SK-N-SH (cell line): Measurements from ENCODE around the gene TMEM107.

ENCODE experiments used
- EZH2phosphoT487 ChIP-seq: fragments of 200-600 bp; sonication (generic); IDR thresholded peaks from 2 replicates; pipeline ENCODE4 v1.6.1; 2017; ENCODE audit warnings: low read depth, mixed run types, mild to moderate bottlenecking, antibody characterized with exemption, moderate library complexity, borderline replicate concordance
- TF ChIP-seq, protein P1 (sequence below): fragments of 200-600 bp; sonication (generic); IDR thresholded peaks from 2 replicates; pipeline ENCODE4 v1.6.1; 2017; ENCODE audit warnings: antibody characterized with exemption, mild to moderate bottlenecking, moderate library complexity

DNA sequence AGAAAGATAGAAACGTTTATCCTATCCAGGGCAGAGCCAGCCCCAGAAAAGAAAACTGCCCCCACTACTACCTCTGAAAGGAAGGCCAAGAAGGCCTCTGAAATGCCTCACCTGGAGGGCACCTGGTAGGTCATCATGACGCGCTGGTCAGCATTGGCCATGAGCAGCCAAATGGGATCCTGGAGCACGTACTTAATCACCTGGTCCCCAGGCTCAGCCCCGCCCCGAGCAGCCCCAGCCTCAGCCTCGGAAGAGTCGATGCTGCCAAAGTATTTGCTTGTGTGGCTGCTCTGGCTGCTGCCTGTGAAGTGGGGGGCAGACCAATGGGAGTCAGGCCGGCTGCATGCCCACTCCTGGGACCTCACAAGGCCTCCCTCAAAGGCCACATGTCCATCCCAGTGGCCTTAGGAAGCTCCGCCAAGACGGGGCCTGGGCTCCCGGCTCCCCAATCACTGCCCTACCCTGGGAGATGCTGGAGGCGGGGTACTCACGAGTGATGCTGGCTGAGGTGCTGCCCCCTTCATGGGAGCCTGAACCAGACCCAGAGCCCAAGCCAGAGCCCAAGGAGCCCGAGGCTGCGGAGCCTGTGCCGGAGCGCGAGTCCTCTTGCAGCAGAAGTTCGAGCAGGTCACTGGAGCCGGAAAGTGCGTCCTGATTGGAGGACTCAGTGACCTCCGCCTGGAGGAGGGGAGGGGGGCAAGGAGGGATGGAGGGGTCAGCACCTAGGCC lies 33.9 kb downstream of the TMEM107 start:
- TF ChIP-seq, protein P1, sequence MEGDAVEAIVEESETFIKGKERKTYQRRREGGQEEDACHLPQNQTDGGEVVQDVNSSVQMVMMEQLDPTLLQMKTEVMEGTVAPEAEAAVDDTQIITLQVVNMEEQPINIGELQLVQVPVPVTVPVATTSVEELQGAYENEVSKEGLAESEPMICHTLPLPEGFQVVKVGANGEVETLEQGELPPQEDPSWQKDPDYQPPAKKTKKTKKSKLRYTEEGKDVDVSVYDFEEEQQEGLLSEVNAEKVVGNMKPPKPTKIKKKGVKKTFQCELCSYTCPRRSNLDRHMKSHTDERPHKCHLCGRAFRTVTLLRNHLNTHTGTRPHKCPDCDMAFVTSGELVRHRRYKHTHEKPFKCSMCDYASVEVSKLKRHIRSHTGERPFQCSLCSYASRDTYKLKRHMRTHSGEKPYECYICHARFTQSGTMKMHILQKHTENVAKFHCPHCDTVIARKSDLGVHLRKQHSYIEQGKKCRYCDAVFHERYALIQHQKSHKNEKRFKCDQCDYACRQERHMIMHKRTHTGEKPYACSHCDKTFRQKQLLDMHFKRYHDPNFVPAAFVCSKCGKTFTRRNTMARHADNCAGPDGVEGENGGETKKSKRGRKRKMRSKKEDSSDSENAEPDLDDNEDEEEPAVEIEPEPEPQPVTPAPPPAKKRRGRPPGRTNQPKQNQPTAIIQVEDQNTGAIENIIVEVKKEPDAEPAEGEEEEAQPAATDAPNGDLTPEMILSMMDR = no peak
- TF ChIP-seq EZH2phosphoT487 = no peak
